IMR-90 (cell line): ENCODE measurements around the gene PID1. TPM values are rescaled to one million over a fixed set of nuclear protein-coding genes. Genes with fewer than 3 reads are reported as not detected.

ENCODE experiments used
- ATAC-seq: fragments of 200-7000 bp; cut with Tn5 transposase; 2 replicates; pipeline ENCODE4 v1.9.1; 2020; ENCODE audit warnings: low read depth, mild to moderate bottlenecking, moderate library complexity
- BruUV-seq: library from RNA; stranded (reverse); fragments of 400-500 nt; replicated peaks from 2 replicates; lab custom pipeline; 2021; lab: Mats Ljungman, UMichigan
- CTCF ChIA-PET: fragments of 300-600 bp; formaldehyde crosslinking; extraction: SDS; loops from one replicate; lab custom pipeline; 2021; ENCODE audit warnings: antibody characterized with exemption; lab: Yijun Ruan, JAX
- POLR2A ChIA-PET: fragments of 300-600 bp; sonication (Branson Sonifier 250); formaldehyde crosslinking; loops from one replicate; lab custom pipeline; 2022; ENCODE audit warnings: antibody characterized with exemption; ENCODE audit not compliant: unreplicated experiment; lab: Charles Lee
- DNase-seq: peaks from one replicate; pipeline ENCODE4 v3.0.0; 2013
- H2AFZ ChIP-seq: replicated peaks from 2 replicates; pipeline ENCODE3; 2013; ENCODE audit warnings: low read length, mild to moderate bottlenecking; ENCODE audit not compliant: poor library complexity
- H2AK5ac ChIP-seq: 2 replicates; pipeline ENCODE4 v1.6.1; 2013; ENCODE audit warnings: low read depth, low read length, inconsistent platforms
- H2AK9ac ChIP-seq: replicated peaks from 2 replicates; pipeline ENCODE3; 2013; ENCODE audit warnings: mild to moderate bottlenecking, low read depth, low read length, moderate library complexity; ENCODE audit not compliant: poor library complexity
- H2BK120ac ChIP-seq: 2 replicates; pipeline ENCODE4 v1.6.1; 2013; ENCODE audit warnings: low read depth, low read length, inconsistent platforms
- H2BK15ac ChIP-seq: 3 replicates; pipeline ENCODE4 v1.6.1; 2013; ENCODE audit warnings: low read depth, low read length, inconsistent platforms
- H2BK20ac ChIP-seq: 2 replicates; pipeline ENCODE4 v1.6.1; 2013; ENCODE audit warnings: low read depth, mild to moderate bottlenecking, inconsistent platforms, low read length, moderate library complexity
- H2BK5ac ChIP-seq: 2 replicates; pipeline ENCODE4 v1.6.1; 2013; ENCODE audit warnings: mild to moderate bottlenecking, low read depth, low read length, inconsistent platforms; ENCODE audit not compliant: poor library complexity, severe bottlenecking
- H3K14ac ChIP-seq: replicated peaks from 2 replicates; pipeline ENCODE4 v1.6.1; 2013; ENCODE audit warnings: low read depth, low read length, inconsistent platforms
- H3K18ac ChIP-seq: 2 replicates; pipeline ENCODE4 v1.6.1; 2013; ENCODE audit warnings: low read depth, low read length, control low read depth
- H3K23ac ChIP-seq: 2 replicates; pipeline ENCODE4 v1.6.1; 2013; ENCODE audit warnings: low read depth, low read length, inconsistent platforms
- H3K27ac ChIP-seq: 2 replicates; pipeline ENCODE4 v1.5.1; 2013; ENCODE audit warnings: mild to moderate bottlenecking, control low read depth, low read length; ENCODE audit not compliant: insufficient read depth
- H3K27me3 ChIP-seq: 2 replicates; pipeline ENCODE4 v1.6.1; 2013; ENCODE audit warnings: low read length; ENCODE audit not compliant: control insufficient read depth, insufficient read depth
- H3K36me3 ChIP-seq: 2 replicates; pipeline ENCODE4 v1.6.1; 2013; ENCODE audit warnings: low read length, mixed read lengths; ENCODE audit not compliant: control insufficient read depth, insufficient read depth
- H3K4ac ChIP-seq: 2 replicates; pipeline ENCODE4 v1.6.1; 2013; ENCODE audit warnings: low read depth, low read length, inconsistent platforms
- H3K4me1 ChIP-seq: 2 replicates; pipeline ENCODE4 v1.6.1; 2013; ENCODE audit warnings: low read length, mixed read lengths; ENCODE audit not compliant: control insufficient read depth, insufficient read depth
- H3K4me2 ChIP-seq: 2 replicates; pipeline ENCODE4 v1.6.1; 2013; ENCODE audit warnings: low read depth, mild to moderate bottlenecking, control low read depth, low read length, moderate library complexity
- H3K4me3 ChIP-seq: 2 replicates; pipeline ENCODE4 v1.5.1; 2013; ENCODE audit warnings: low read depth, mild to moderate bottlenecking, control low read depth, low read length, moderate library complexity; ENCODE audit not compliant: insufficient read depth
- H3K56ac ChIP-seq: 2 replicates; pipeline ENCODE4 v1.6.1; 2013; ENCODE audit warnings: low read length, inconsistent platforms; ENCODE audit not compliant: insufficient read depth; ENCODE audit errors: extremely low read depth
- H3K79me1 ChIP-seq, 2 experiments: 2 replicates each; pipeline ENCODE4 v1.6.1; 2013; ENCODE audit warnings: low read length in 2 of 2, inconsistent platforms in 1 of 2, low read depth in 1 of 2
- H3K9ac ChIP-seq: 2 replicates; pipeline ENCODE4 v1.6.1; 2013; ENCODE audit warnings: low read depth, low read length, control low read depth
- H3K9me1 ChIP-seq: 2 replicates; pipeline ENCODE4 v1.6.1; 2013; ENCODE audit warnings: low read length, inconsistent platforms; ENCODE audit not compliant: insufficient read depth
- H3K9me3 ChIP-seq: 2 replicates; pipeline ENCODE4 v1.6.1; 2013; ENCODE audit warnings: low read length; ENCODE audit not compliant: control insufficient read depth, insufficient read depth
- H4K20me1 ChIP-seq: 2 replicates; pipeline ENCODE4 v1.6.1; 2013; ENCODE audit warnings: low read length, inconsistent platforms; ENCODE audit not compliant: insufficient read depth
- H4K5ac ChIP-seq: 2 replicates; pipeline ENCODE4 v1.6.1; 2013; ENCODE audit warnings: mild to moderate bottlenecking, low read depth, low read length, control low read depth
- H4K8ac ChIP-seq, 2 experiments: 2 replicates each; pipeline ENCODE4 v1.6.1; 2013; ENCODE audit warnings: low read depth in 2 of 2, low read length in 2 of 2, control low read depth in 1 of 2, inconsistent platforms in 1 of 2
- H4K91ac ChIP-seq: 2 replicates; pipeline ENCODE4 v1.6.1; 2013; ENCODE audit warnings: low read depth, low read length, inconsistent platforms; ENCODE audit not compliant: insufficient read depth
- CEBPB ChIP-seq: IDR thresholded peaks from 2 replicates; pipeline ENCODE4 v1.6.1; 2012; ENCODE audit warnings: low read depth, low read length, improper control_type of control experiment
- FOS ChIP-seq: fragments of 150-350 bp; IDR thresholded peaks from 2 replicates; pipeline ENCODE4 v1.6.1; 2016; ENCODE audit warnings: low read depth, low read length
- MXI1 ChIP-seq: IDR thresholded peaks from 2 replicates; pipeline ENCODE4 v1.6.1; 2012; ENCODE audit warnings: low read depth, mild to moderate bottlenecking, low read length, moderate library complexity, borderline replicate concordance
- RCOR1 ChIP-seq: IDR thresholded peaks from 2 replicates; pipeline ENCODE4 v1.6.1; 2012; ENCODE audit warnings: mild to moderate bottlenecking, low read length, improper control_type of control experiment; ENCODE audit not compliant: insufficient replicate concordance
- SMC3 ChIP-seq: fragments of 150-350 bp; IDR thresholded peaks from 2 replicates; pipeline ENCODE4 v1.6.1; 2016; ENCODE audit warnings: low read depth, mild to moderate bottlenecking, antibody characterized with exemption, low read length, moderate library complexity
- USF2 ChIP-seq: fragments of 150-350 bp; IDR thresholded peaks from 2 replicates; pipeline ENCODE4 v1.6.1; 2017; ENCODE audit warnings: mild to moderate bottlenecking, antibody characterized with exemption, low read length, low read depth
- WGBS, 2 experiments: methylation state at CpG; one replicate each; pipeline versions ENCODE4 v1.1.5 to v1.1.7; 2013; ENCODE audit warnings: missing lambda C conversion rate in 2 of 2; ENCODE audit not compliant: insufficient read length in 1 of 2; ENCODE audit errors: extremely low coverage in 2 of 2; 5-methylcytosine and 5-hydroxymethylcytosine counted together
- dilution Hi-C: fragments of 300-500 bp; cut with HindIII; formaldehyde crosslinking; loops from one replicate; pipeline ENCODE4 v1.14.3; 2018; ENCODE audit warnings: low sequenced_read_pairs; ENCODE audit not compliant: unreplicated experiment
- in situ Hi-C: fragments of 300-500 bp; cut with MboI; formaldehyde crosslinking; loops from 3 replicates; pipeline ENCODE4 v1.14.3; 2019; ENCODE audit warnings: low sequenced_read_pairs, inconsistent platforms, mixed read lengths
- intact Hi-C: fragments of 100-400 bp; cut with micrococcal nuclease; formaldehyde crosslinking; loops from 2 replicates; pipeline ENCODE4 v1.10.0; 2022
- polyA plus RNA-seq, 3 experiments: library from polyadenylated mRNA; depleted of rRNA; stranded (reverse); fragments of >200 nt; gene quantifications; 2 replicates each; pipeline ENCODE4 v1.2.3, GENCODE V29; 2012; ENCODE audit warnings: low replicate concordance in 1 of 3
- total RNA-seq: library from RNA; depleted of rRNA; stranded (reverse); fragments of >200 nt; gene quantifications from 2 replicates; pipeline ENCODE4 v1.2.3, GENCODE V29; 2012

PID1 gene
- total and polyA plus RNA-seq, 2 of the 4 experiments (the other 2 are of a cell fraction): 0.90 to 1.9 TPM

DNA sequence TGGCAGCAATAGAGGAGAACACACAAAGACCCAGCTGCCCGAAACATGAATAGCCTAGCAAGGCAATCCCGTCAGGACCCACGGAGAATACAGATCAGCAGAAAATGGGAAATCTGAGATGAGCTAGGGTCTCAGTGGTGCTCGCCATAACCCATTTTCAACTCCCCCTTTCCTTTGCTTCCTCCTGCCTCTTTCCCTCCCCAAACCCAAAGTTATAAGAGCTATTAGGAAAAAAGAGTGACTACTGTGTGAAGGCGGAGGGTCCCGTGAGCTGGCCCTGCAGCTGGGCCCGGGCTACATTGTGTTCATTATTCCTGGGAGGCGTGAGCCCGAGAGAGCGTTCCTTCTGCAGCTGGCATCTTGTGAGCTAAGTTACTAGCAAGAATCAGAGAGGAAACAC, 118.4 kb downstream of the PID1 start:
- Histone ChIP-seq H4K8ac (no peak overlapping the region), H3K27ac (no peak overlapping the region), H4K20me1 (no peaks in the 10 kb centered on the region), H2BK15ac (no peak overlapping the region), H2BK120ac (no peak overlapping the region), H2AK5ac (no peak overlapping the region), H4K5ac (no peak overlapping the region), H2BK20ac (no peak overlapping the region), H2BK5ac (no peak overlapping the region), H3K14ac (no peak overlapping the region), H3K4me1 (no peaks in the 10 kb centered on the region), H3K9me1 (no peaks in the 10 kb centered on the region), H3K36me3 (no peaks in the 10 kb centered on the region), H3K79me1 (no peaks in the 10 kb centered on the region), H2AFZ (no peak overlapping the region), H3K4me3 (no peak overlapping the region), H3K56ac (no peak overlapping the region), H3K4ac (no peak overlapping the region), H4K91ac (no peak overlapping the region), H3K9me3 (peaks cover 10% of the 10 kb centered on the region), H3K23ac (no peak overlapping the region), H3K9ac (no peak overlapping the region), H3K4me2 (no peak overlapping the region), H3K27me3 (no peaks in the 10 kb centered on the region), H3K18ac (no peak overlapping the region), H2AK9ac (no peak overlapping the region)
- CTCF ChIA-PET: no interaction called here
- no peak for DNase-seq
- POLR2A ChIA-PET: no interaction called here
- BruUV-seq: no TSS peak
- 60% methylated on average over 2 of the region's 10 CpGs; no CpG with 5 or more reads in 1 of the 2 experiments for WGBS, 2 experiments
- dilution Hi-C loops (no loop called here), intact Hi-C loops (no loop called here), in situ Hi-C loops (no loop called here)
- no peak for ATAC-seq
- TF ChIP-seq CEBPB: no peak
- TF ChIP-seq RCOR1: no peak
- no peak for TF ChIP-seq MXI1
- TF ChIP-seq USF2: no peak
- no peak for TF ChIP-seq FOS
- no peak for TF ChIP-seq SMC3
